NCI-H2227 (cell line): ENCODE measurements around the gene GRID1.

Experiments used
- DNase-seq: peaks from one replicate; lab custom pipeline; 2025; ENCODE audit not compliant: unreplicated experiment; lab: John Stamatoyannopoulos, UW

The GRID1 gene

DNA sequence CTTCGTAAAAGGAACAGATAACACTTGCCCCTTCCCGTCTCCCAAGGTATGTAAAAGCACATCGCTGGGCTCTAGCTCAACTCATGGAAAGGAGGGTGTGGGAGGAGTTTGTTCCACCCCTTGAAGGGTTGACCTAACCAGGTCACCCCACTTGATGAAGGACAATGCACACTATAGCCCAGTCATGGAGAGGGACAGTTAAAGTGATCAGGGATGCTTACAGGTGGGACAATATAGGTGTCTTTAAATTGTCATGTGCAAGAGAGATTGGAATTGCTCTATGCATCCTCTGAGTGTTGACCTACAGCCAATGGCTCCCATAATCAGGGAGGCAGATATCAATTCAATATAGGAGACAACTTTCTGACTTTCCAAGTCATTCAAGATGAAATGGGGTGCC, 448.2 kb downstream of the GRID1 start:
- DNase-seq: no peak

DNA sequence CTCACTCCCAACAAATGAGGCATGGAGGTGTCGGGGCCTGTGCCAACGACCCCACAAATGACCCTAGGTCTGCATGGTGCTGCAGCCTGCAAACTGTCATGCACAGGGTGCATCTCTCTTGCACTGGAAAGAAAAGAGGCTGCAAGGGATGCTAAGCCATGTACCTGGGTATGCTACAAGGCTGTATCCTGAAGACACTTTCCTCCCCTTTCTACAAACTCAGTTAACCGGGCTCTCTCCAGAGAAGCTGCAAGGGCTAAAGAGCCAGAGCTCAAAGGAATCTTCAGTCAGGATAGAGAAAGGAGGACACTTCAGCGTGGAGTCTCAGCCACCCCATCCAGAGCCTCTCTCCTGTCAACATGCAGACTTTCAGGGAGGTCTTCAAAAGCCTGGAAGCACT, 449.0 kb downstream of the GRID1 start:
- no peak for DNase-seq

- DNase-seq: peak; percentile 18
These were observed 449.5 kb downstream of the GRID1 start for GRCh38 chr10:85916994-85917573.

GRCh38 chr10:85916286-85916685, 450.3 kb downstream of the GRID1 start:
- no peak for DNase-seq

DNA sequence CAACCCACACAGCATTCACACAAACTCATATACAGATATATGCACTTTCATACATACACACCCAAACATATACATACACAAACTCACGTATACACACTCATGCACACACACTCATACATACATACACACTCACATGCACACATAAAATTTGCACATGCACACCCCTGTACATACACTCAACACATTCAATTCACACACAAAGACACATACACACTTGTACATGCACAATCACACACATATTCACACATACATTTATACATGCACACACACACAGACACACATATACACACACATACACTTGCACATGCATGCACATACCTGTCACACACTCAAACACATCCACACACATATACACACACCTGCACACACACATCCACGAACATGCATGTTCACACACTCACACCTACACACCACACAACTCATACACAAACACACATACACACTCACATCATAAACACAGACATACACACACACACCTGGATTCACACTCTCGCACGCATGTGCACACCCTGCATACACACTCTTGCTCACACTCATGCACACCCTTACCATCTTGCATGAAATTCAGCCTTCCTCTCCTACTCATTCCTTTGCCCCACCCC, 451.2 kb downstream of the GRID1 start:
- DNase-seq: no peak

- DNase-seq: no peak
These were observed 451.9 kb downstream of the GRID1 start for GRCh38 chr10:85914720-85915119.

GRCh38 chr10:85908462-85908861, 458.1 kb downstream of the GRID1 start:
- DNase-seq: no peak

- no peak for DNase-seq
These were observed 464.5 kb downstream of the GRID1 start for GRCh38 chr10:85902051-85902450.

DNA sequence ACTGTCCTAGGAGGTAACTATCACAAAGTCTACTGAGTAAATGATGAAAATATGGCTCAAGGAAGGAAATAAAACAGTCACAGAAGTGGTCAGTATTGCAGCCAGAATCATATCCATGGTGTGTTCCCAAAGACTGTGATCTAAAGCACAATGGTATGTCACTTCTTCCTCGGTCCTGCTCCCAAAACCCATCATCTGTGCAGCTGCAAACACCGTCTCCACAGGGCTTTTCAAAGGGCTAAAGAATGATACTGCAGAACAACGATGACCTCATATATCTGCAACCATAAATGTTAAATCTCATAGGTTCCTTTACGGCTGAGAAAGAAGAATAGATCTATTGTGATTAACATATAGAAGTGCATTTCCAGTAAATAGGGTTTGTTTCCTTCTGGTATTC, 465.0 kb downstream of the GRID1 start:
- DNase-seq: no peak

DNA sequence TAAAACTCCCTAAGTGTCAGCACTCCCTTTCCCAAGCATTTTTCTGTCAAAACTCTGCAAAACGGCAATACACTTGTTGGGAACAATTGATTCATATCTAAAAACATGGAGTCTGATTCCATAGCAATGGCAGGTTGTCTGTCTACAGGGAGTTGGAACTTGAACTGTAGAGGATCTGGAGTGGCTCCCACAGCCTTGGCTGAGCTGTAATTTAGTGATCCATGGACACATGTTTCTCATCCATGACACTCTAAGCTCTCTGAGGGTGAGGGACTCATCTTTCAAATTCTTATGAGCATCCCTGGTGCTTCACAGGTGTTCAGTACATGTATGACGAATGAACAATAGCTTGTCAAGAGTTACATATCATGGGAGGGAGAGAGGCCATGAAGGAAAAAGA, 466.1 kb downstream of the GRID1 start:
- no peak for DNase-seq

GRCh38 chr10:85900061-85900460, 466.5 kb downstream of the GRID1 start:
- peak; percentile 77 for DNase-seq

DNA sequence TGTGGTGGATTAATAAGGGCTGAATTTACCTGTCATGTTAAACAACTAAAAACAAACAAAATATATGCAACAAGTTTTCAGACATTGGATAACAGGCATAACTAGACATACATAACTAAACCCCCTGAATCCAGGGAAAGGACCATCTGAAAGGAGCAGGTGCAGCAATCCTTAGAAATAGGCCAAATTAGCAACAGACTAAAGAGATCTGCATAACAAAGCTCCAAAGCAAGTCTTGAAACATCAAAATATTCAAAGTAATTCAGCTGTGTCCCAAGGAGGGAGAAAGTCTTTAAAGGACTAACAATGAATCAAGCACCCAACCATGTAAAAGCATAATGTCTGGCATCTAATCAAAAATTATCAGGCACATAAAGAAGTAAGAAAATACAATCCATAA, 475.1 kb downstream of the GRID1 start:
- DNase-seq: no peak

- no peak for DNase-seq
These were observed 478.0 kb downstream of the GRID1 start for GRCh38 chr10:85888559-85888958.

DNA sequence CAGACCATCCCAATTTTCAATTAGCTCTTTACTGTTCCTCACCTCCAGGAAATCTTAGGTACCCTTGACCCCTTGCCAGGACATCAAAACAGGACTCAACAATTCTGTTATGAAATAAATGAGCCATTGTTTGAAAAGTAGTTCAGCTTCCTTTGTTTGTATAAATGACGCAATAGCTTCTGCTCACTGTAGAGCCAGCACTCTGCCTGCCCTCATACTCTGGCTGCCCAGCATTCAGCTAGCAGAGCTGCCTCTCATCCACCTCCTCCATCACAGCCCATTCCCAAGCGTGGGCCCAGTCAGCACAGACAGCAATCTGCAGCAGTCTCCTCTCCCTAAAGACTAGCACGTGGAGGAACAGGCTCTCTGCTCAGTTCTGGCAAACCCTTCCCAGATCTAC, 478.6 kb downstream of the GRID1 start:
- no peak for DNase-seq

- DNase-seq: no peak
These were observed 492.4 kb downstream of the GRID1 start for GRCh38 chr10:85874208-85874607.

GRCh38 chr10:85873063-85873462, 493.5 kb downstream of the GRID1 start:
- DNase-seq: no peak

DNA sequence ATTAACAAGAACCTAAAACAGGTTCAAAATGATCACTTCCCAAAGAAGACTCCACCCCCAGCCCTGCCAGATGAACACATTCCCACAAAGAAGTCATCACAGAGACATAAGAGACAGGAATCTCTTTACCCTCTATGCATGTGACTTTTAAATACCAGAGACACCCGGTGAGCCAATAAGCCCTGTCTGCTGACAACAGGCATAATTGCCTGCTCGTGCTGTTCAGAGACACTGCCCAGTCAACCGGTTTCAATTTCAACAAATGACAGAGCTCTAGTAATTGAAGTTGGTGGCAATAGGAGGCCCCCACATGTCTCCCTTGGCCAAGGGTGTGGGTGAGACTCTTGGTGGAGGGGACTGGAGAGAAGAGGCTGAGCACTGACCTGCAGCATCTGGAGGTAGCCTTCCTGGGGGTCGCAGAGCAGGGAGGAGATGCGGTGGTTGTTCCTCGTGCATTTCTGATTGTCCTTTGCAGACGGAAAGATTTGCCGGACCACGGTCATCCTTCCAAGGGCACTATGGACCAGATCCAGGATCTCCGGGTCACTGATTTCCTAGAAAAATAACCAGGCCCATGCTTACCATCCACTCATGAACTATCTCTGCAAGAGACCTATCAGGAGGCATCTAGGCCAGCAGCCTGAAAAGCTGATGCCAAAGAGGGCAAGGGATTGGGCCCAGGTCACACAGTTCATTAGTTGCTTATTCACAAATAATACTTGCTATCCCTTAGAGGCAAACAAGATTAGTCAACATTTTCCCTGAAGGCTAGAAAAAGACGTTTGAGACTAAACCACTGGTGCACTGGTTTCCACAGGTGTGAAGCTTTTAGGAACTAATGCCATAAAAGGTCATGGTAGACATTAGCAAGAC, 497.7 kb downstream of the GRID1 start:
- no peak for DNase-seq

DNA sequence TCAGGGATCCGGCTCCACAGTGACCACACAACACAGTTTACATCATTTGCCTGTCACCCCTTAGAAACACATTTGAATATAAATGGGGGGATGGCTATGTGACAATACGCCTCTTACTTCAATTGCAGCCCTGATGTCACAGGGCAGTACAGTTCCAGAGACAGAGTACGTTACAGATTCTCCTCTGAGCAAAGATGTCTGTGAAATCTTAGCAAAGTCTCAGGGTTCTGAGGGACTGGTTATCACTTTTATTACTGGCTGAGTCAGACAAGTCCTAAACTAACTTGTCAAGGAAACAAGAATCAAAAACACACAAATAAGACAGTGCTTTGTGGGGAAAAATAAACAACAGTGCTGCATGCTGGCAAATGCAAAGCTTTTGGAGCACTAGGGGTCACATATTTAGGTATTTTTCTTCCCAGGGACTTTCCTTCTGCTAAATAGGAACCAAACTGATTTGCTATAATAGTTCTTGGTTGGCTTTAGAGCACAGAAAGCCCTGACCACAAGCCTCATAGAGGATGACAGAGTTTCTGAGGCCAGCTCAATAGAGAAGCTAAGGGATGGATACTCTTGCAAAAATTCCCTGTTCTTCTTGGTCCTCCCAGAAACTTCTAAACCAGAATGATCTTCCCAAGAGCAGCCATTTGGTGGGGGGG, 501.6 kb downstream of the GRID1 start:
- DNase-seq: no peak

GRCh38 chr10:85864173-85864549, 502.4 kb downstream of the GRID1 start:
- DNase-seq: no peak

- no peak for DNase-seq
These were observed 503.1 kb downstream of the GRID1 start for GRCh38 chr10:85863301-85864172.

- DNase-seq: peak; percentile 1
These were observed 503.8 kb downstream of the GRID1 start for GRCh38 chr10:85862771-85863170.
